Epithelial cell of proximal tubule (primary cell): ENCODE results near the gene CNGB1. TPM values are rescaled to one million over a fixed set of nuclear protein-coding genes. Genes with fewer than 3 reads are reported as not detected.
A peak's percentile ranks its signal among the peaks of the same experiment; 100 is the strongest.
"Not testable (repeated sequence)": the region's sequence is repeated elsewhere in the genome, so short reads cannot be mapped to it uniquely, and the experiment has no call there.

ENCODE experiments used
- DNase-seq: peaks from one replicate; pipeline ENCODE4 v3.0.0-alpha.2; 2011; ENCODE audit warnings: low read depth
- H3K4me3 ChIP-seq: 2 replicates; pipeline ENCODE4 v1.5.1; 2011; ENCODE audit warnings: low read depth, mild to moderate bottlenecking, low read length
- total RNA-seq: library from RNA; depleted of rRNA; stranded (reverse); fragments of >200 nt; gene quantifications from 2 replicates; pipeline ENCODE4 v1.2.3, GENCODE V29; 2015
- TF ChIP-seq, protein P1 (sequence below): conservative IDR thresholded peaks from 2 replicates; pipeline ENCODE4 v1.5.1; 2012; ENCODE audit warnings: low read depth, mild to moderate bottlenecking, low read length

CNGB1 gene
- total RNA-seq, 1 donor from 2014 or later, result 1.4 TPM

DNA sequence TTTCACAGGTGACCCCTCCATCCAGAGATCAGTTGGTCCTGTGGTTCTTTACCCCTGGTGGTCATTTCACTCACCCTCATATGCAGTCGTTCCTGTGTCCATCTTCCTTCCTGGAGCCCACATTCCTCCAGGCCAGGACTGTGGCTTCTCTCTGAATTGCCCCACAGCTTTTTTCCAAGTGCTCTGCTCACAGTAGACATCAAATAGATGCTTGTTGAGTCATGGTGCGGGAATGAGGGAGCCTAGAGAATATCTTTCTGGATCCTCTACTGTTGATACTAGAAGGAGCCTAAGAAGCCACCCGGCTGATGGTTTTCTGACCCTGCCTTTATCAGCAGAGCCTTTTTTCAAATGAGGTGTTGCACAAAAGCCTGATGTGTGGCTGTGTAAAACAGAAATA is 40.7 kb upstream of the CNGB1 start:
- no peak overlapping the region for H3K4me3 ChIP-seq
- DNase-seq, result no peak
- TF ChIP-seq, protein P1, sequence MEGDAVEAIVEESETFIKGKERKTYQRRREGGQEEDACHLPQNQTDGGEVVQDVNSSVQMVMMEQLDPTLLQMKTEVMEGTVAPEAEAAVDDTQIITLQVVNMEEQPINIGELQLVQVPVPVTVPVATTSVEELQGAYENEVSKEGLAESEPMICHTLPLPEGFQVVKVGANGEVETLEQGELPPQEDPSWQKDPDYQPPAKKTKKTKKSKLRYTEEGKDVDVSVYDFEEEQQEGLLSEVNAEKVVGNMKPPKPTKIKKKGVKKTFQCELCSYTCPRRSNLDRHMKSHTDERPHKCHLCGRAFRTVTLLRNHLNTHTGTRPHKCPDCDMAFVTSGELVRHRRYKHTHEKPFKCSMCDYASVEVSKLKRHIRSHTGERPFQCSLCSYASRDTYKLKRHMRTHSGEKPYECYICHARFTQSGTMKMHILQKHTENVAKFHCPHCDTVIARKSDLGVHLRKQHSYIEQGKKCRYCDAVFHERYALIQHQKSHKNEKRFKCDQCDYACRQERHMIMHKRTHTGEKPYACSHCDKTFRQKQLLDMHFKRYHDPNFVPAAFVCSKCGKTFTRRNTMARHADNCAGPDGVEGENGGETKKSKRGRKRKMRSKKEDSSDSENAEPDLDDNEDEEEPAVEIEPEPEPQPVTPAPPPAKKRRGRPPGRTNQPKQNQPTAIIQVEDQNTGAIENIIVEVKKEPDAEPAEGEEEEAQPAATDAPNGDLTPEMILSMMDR, result no peak

DNA sequence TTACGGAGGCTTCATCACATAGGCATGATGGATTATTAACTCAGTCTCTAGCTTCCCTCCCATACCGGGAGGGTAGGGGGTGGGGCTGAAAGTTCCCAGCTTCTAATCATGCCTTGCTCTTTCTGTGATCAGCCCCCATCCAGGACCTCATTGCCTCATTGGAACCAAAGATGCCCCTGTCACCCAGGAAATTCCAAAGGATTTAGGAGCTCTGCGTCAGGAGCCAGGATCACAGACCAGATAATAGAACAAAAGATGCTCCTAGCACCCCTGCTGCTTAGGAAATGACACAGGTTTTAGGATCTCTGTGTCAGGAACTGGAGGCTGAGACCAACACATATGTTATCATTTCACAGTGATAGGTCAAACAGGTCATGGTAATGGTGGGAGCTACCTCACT is 40.0 kb upstream of the CNGB1 start:
- no peak for DNase-seq
- TF ChIP-seq, protein P1, result no peak
- no peak overlapping the region for H3K4me3 ChIP-seq

DNA sequence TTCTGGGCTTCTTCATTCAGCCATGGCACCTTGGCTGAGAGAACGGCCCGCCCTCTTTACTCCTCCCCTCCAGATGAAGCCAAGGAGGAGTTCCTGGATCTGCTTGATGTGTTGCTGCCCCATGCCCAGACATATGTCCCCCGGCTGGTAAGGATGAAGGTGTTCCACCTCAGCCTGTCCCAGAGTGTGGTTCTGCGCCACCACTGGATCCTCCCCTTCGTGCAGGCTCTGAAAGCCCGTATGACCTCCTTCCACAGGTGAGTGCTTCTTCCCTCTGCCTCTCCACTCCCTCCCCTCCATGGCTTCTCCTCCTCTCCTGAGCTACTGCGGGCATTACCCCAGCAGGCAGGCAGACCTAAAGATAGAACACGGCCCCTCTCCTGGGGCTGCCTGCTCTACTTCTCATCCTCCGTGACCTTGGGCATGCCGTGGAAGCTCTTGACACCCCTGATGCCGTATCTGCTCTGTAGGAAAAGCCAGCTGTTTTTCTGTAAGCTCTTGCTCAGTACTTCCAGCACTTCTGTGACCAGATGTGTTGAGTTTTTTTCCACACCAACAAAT is 39.0 kb upstream of the CNGB1 start:
- TF ChIP-seq, protein P1, result no peak
- DNase-seq, result no peak
- no peak overlapping the region for H3K4me3 ChIP-seq

DNA sequence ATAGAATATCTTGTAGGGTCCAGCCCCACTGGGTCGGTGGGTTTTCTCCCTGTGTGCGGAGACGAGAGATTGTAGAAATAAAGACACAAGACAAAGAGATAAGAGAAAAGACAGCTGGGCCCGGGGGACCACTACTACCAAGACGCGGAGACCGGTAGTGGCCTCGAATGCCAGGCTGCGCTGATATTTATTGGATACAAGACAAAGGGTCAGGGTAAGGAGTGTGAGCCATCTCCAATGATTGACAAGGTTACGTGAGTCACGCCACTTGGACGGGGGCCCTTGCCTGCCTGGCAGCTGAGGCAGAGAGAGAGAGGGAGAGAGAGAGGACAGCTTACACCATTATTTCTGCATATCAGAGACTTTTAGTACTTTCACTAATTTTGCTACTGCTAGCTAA is 33.8 kb upstream of the CNGB1 start:
- not testable (repeated sequence) for DNase-seq, H3K4me3 ChIP-seq

DNA sequence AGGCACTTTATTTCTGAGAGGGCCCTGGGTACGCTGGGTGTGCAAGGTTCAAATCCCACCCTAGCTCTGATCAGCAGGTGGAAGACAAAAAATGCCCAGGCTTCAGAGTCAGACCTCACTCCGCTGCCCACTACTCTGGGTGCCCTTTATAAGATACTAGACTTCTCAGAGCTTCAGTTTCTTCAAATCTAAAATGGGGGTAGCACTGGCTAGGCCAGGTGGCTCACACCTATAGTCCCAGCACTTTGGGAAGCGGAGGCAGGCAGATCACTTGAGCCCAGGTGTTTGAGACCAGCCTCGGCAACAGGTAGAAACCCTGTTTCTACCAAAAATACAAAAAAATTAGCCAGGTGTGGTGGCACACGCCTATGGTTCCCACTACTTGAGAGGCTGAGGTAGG is 32.0 kb upstream of the CNGB1 start:
- H3K4me3 ChIP-seq, result no peak overlapping the region
- no peak for DNase-seq
- TF ChIP-seq, protein P1, result no peak

DNA sequence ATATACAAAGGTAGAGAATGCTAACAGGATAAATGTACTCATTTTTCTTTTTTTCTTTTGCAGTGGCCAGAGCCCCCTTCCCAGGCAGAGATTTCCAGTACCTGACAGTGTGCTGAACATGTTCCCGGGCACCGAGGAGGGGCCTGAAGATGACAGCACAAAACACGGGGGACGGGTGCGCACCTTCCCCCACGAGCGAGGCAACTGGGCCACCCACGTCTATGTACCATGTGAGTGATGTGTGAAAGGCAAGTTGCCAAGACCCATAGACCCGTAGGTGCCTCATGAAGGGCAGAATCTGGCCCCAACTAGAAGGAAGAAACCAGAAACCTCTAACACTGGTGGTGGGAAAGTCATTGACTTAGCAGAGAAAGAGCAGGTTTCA is 31.5 kb upstream of the CNGB1 start:
- H3K4me3 ChIP-seq, result no peak overlapping the region
- DNase-seq, result no peak
- TF ChIP-seq, protein P1, result no peak

DNA sequence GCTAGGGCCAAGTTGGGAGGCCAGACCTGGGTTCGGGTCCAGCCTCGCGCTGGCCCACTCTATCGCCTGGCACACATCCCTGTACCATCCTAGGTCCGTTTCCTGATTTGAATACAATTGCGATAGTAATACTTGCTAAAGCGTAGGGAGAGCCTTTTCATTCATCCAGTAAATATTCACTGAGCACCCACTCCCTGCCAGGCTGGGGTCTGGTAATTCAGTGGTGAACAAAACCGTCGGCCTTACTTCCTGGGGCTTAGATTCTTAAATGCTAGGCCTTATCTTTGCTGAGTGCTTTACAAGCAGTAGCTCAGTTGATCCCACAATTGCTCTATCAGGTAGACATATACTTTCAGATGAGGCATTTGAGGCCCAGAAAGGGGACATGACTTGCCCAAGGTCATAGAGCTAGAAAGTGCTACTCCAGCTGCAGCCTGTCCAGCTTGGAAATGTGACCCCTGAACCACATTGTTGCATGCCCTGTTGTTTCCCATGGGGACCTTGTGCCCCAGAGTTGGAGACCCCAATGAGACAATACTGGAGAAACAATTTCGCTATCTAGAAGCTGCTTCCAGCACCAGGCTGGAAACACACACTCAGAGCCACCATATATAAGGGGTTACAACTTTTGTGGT is 31.0 kb upstream of the CNGB1 start:
- no peak for DNase-seq
- TF ChIP-seq, protein P1, result no peak
- peak overlapping the region; percentile 96 for H3K4me3 ChIP-seq
